DND-41 (cell line): ENCODE measurements around the gene VPS51.

ENCODE experiments used
- ATAC-seq: fragments of 200-7000 bp; cut with Tn5 transposase; 3 replicates; pipeline ENCODE4 v1.9.1; 2021; ENCODE audit warnings: low read depth; ENCODE audit not compliant: insufficient read depth
- DNase-seq: peaks from one replicate; pipeline ENCODE4 v3.0.0-alpha.2; 2020
- H2AFZ ChIP-seq: 2 replicates; pipeline ENCODE4 v1.6.0; 2012; ENCODE audit warnings: low read depth, low read length
- H3K27ac ChIP-seq: 2 replicates; pipeline ENCODE4 v1.5.1; 2012; ENCODE audit warnings: low read length, inconsistent platforms
- H3K27me3 ChIP-seq: fragments of 200-600 bp; sonication (generic); 2 replicates; pipeline ENCODE4 v1.6.0; 2012; ENCODE audit warnings: low read length, mild to moderate bottlenecking, inconsistent platforms; ENCODE audit not compliant: insufficient read depth, poor library complexity
- H3K36me3 ChIP-seq: 2 replicates; pipeline ENCODE4 v1.5.1; 2012; ENCODE audit warnings: low read length, inconsistent platforms; ENCODE audit not compliant: insufficient read depth
- H3K4me1 ChIP-seq: 2 replicates; pipeline ENCODE4 v1.5.1; 2012; ENCODE audit warnings: mild to moderate bottlenecking, low read length; ENCODE audit not compliant: insufficient read depth
- H3K4me2 ChIP-seq: 2 replicates; pipeline ENCODE4 v1.6.0; 2012; ENCODE audit warnings: mild to moderate bottlenecking, moderate library complexity, low read length, inconsistent platforms; ENCODE audit not compliant: insufficient read depth
- H3K4me3 ChIP-seq, 2 experiments: fragments of 200-600 bp in 1 of 2; shearing (Covaris generic) in 1 of 2; 2 replicates each; pipeline ENCODE4 v1.5.1; 2012 to 2016; ENCODE audit warnings: inconsistent platforms in 2 of 2, low read length in 2 of 2, mild to moderate bottlenecking in 2 of 2, low read depth in 1 of 2, moderate library complexity in 1 of 2
- H3K79me2 ChIP-seq: 2 replicates; pipeline ENCODE4 v1.6.0; 2012; ENCODE audit warnings: low read length, inconsistent platforms; ENCODE audit not compliant: insufficient read depth
- H3K9ac ChIP-seq: 2 replicates; pipeline ENCODE4 v1.6.0; 2012; ENCODE audit warnings: low read depth, mild to moderate bottlenecking, inconsistent platforms, low read length, moderate library complexity
- H3K9me3 ChIP-seq: 2 replicates; pipeline ENCODE4 v1.5.1; 2012; ENCODE audit warnings: low read length, moderate library complexity, mild to moderate bottlenecking, inconsistent platforms; ENCODE audit not compliant: insufficient read depth, severe bottlenecking
- H4K20me1 ChIP-seq: 2 replicates; pipeline ENCODE4 v1.6.0; 2012; ENCODE audit warnings: low read length; ENCODE audit not compliant: insufficient read depth
- EZH2 ChIP-seq: IDR thresholded peaks from 3 replicates; pipeline ENCODE4 v1.6.1; 2012; ENCODE audit warnings: borderline replicate concordance, low read depth, mild to moderate bottlenecking, moderate library complexity, low read length, inconsistent platforms; ENCODE audit not compliant: severe bottlenecking
- TF ChIP-seq, protein P1 (sequence below): IDR thresholded peaks from 2 replicates; pipeline ENCODE4 v1.5.1; 2012; ENCODE audit warnings: borderline replicate concordance, low read length, moderate library complexity, mild to moderate bottlenecking; ENCODE audit not compliant: poor library complexity, severe bottlenecking; ENCODE audit errors: extremely low read depth

Gene VPS51

DNA sequence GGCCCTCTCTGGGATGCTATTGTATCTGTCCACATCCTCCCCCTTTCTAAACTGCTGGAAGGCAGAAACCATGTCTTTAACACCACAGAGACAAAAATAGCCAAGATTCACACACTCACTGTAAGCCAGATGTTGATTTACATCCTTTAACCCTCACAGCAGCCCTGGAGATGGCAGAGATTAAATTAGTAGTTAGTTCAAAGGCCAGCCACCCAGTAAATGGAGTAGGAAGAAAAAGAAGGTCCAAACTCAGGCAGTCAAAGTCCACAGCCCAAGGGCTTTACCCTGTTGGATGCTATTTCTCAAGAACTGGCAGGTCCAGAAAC lies 23.6 kb downstream of the VPS51 start:
- H4K20me1 ChIP-seq, result peaks cover 24% of the 10 kb centered on the region; the same call in 1 of the 2 replicates
- peaks cover 66% of the 10 kb centered on the region for H3K4me1 ChIP-seq
- no peaks in the 10 kb centered on the region for H3K27me3 ChIP-seq
- no peak overlapping the region for H3K4me2 ChIP-seq
- H3K79me2 ChIP-seq, result peaks cover 69% of the 10 kb centered on the region
- H3K36me3 ChIP-seq, result peaks cover 62% of the 10 kb centered on the region
- DNase-seq, result no peak
- no peak overlapping the region for H3K4me3 ChIP-seq
- no peak overlapping the region for H2AFZ ChIP-seq
- no peak overlapping the region for H3K27ac ChIP-seq
- no peak for TF ChIP-seq EZH2
- TF ChIP-seq, protein P1, sequence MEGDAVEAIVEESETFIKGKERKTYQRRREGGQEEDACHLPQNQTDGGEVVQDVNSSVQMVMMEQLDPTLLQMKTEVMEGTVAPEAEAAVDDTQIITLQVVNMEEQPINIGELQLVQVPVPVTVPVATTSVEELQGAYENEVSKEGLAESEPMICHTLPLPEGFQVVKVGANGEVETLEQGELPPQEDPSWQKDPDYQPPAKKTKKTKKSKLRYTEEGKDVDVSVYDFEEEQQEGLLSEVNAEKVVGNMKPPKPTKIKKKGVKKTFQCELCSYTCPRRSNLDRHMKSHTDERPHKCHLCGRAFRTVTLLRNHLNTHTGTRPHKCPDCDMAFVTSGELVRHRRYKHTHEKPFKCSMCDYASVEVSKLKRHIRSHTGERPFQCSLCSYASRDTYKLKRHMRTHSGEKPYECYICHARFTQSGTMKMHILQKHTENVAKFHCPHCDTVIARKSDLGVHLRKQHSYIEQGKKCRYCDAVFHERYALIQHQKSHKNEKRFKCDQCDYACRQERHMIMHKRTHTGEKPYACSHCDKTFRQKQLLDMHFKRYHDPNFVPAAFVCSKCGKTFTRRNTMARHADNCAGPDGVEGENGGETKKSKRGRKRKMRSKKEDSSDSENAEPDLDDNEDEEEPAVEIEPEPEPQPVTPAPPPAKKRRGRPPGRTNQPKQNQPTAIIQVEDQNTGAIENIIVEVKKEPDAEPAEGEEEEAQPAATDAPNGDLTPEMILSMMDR, result no peak
- H3K9me3 ChIP-seq, result no peaks in the 10 kb centered on the region
- ATAC-seq, result no peak
- peak overlapping the region; percentile 6; the same call in 1 of the 2 replicates for H3K9ac ChIP-seq

GRCh38 chr11:65120831-65121230 lies 24.8 kb downstream of the VPS51 start:
- DNase-seq, result no peak
- peaks cover 54% of the 10 kb centered on the region for H3K4me1 ChIP-seq
- peaks cover 65% of the 10 kb centered on the region for H3K36me3 ChIP-seq
- H3K27me3 ChIP-seq, result no peaks in the 10 kb centered on the region
- TF ChIP-seq, protein P1, result no peak
- no peak for TF ChIP-seq EZH2
- peaks cover 23% of the 10 kb centered on the region; the same call in 1 of the 2 replicates for H4K20me1 ChIP-seq
- peak overlapping the region; percentile 86 for H3K9ac ChIP-seq
- no peak for ATAC-seq
- H2AFZ ChIP-seq, result no peak overlapping the region
- no peaks in the 10 kb centered on the region for H3K9me3 ChIP-seq
- H3K27ac ChIP-seq, result peak overlapping the region; percentile 80
- peaks cover 65% of the 10 kb centered on the region for H3K79me2 ChIP-seq
- H3K4me3 ChIP-seq, result peak overlapping the region; percentile 90 to 92; a peak in 3 of 4 replicates
- peak overlapping the region; percentile 90 for H3K4me2 ChIP-seq

DNA sequence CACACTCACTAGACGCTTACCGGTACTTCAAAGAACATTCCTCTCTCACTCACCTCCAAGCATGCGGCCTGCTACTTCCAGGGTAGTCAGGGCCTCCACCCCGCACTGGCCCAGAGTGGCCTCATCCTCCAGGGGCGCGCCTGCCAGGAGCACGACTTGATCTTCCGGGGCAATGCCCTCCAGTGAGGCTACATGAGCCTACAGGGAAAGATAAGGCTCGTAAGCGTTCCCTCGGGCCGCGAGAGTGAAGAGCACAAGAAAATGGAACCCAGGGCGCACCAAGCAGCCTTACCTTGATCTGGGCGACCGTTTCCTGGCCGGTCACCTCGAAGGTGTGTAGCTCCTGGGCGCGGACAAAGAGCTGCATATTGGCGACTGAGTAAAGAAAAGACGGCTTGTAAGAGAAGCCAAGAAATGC lies 25.4 kb downstream of the VPS51 start:
- peak overlapping the region; percentile 90 to 92 for H3K4me3 ChIP-seq
- peak overlapping the region; percentile 86 for H3K9ac ChIP-seq
- no peaks in the 10 kb centered on the region for H3K27me3 ChIP-seq
- H2AFZ ChIP-seq, result peak overlapping the region; percentile 91
- H3K4me1 ChIP-seq, result peaks cover 48% of the 10 kb centered on the region
- no peak for ATAC-seq
- no peaks in the 10 kb centered on the region for H3K9me3 ChIP-seq
- H3K79me2 ChIP-seq, result peaks cover 59% of the 10 kb centered on the region
- H4K20me1 ChIP-seq, result peaks cover 18% of the 10 kb centered on the region; the same call in 1 of the 2 replicates
- peaks cover 65% of the 10 kb centered on the region for H3K36me3 ChIP-seq
- peak overlapping the region; percentile 80 for H3K27ac ChIP-seq
- DNase-seq, result no peak
- H3K4me2 ChIP-seq, result peak overlapping the region; percentile 90
- TF ChIP-seq, protein P1, result no peak
